Testis (tissue), 3 donors: ENCODE results near the gene EEF2K. TPM values are rescaled to one million over a fixed set of nuclear protein-coding genes. Genes with fewer than 3 reads are reported as not detected.

Experiments used
- DNase-seq: peaks from one replicate; pipeline ENCODE4 v3.0.0-alpha.2; 2019
- H3K27ac ChIP-seq, 2 donors: fragments of 200-600 bp; sonication (generic); one replicate each; pipeline ENCODE4 v1.5.1; 2019
- H3K27me3 ChIP-seq: fragments of 200-600 bp; sonication (generic); one replicate; pipeline ENCODE4 v1.5.1; 2019
- H3K36me3 ChIP-seq: fragments of 200-600 bp; sonication (generic); one replicate; pipeline ENCODE4 v1.5.1; 2017; ENCODE audit warnings: low read depth; ENCODE audit errors: missing control alignments
- H3K4me1 ChIP-seq: fragments of 200-600 bp; sonication (generic); one replicate; pipeline ENCODE4 v1.5.1; 2019
- H3K4me3 ChIP-seq, 2 donors: fragments of 200-600 bp; sonication (generic); one replicate each; pipeline ENCODE4 v1.5.1; 2017 to 2019
- H3K9me3 ChIP-seq: fragments of 200-600 bp; sonication (generic); one replicate; pipeline ENCODE4 v1.5.1; 2017
- POLR2A ChIP-seq: fragments of 450-650 bp; IDR thresholded peaks from one replicate; pipeline ENCODE4 v1.6.1; 2017; ENCODE audit warnings: antibody characterized with exemption, mild to moderate bottlenecking, moderate library complexity
- WGBS, 2 donors: methylation state at CpG; one replicate each; pipeline ENCODE4 v1.1.5; 2018; 5-methylcytosine and 5-hydroxymethylcytosine counted together
- intact Hi-C: fragments of 100-400 bp; cut with DNase I; formaldehyde crosslinking; loops from one replicate; pipeline ENCODE4 v1.15.1; 2023; ENCODE audit warnings: low total_unique reads
- polyA plus RNA-seq: library from polyadenylated mRNA; stranded (reverse); fragments of 350-450 nt; fragmentation: Illumina TruSeq; extraction: RNeasy Lipid Tissue Mini Kit (QIAGEN cat#74804); gene quantifications from one replicate; pipeline ENCODE4 v1.2.3, GENCODE V29; 2014; ENCODE audit warnings: low read depth, low replicate concordance; ENCODE audit not compliant: insufficient read depth
- total RNA-seq, 2 donors: library from RNA; depleted of rRNA; stranded (reverse); fragments of >200 nt; gene quantifications; one replicate each; pipeline ENCODE4 v1.2.3, GENCODE V29; 2016
- TF ChIP-seq, protein P1 (sequence below), 3 experiments: fragments of 450-650 bp in 2 of 3; fragments of 200-600 bp in 1 of 3; sonication (generic) in 1 of 3; IDR thresholded peaks; one replicate each; pipeline ENCODE4 v1.5.1; 2016 to 2019; ENCODE audit warnings: antibody characterized with exemption in 3 of 3, mild to moderate bottlenecking in 2 of 3, moderate library complexity in 1 of 3

EEF2K gene
- total and polyA plus RNA-seq, 3 donors from 2014 or later = 6.6 to 11.1 (median 10.2) TPM

DNA sequence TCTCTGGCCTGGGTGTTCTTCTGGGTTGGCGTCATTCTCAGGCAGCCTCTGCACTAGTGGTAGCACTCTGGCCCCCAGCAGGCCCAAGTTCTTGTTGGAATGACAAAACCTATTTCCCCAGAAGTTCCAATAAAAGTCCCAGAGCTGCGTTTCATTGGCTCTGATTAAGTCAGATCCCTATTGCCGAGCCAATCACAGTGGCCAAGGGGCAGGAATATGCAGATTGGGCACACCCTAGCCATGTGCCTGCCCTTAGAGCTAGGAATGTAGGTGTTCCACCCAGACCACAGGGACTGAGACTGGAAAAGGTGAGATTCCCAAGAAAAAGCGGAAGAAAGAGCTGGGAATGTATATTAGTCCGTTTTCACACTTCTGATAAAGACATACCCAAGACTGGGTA lies 46.2 kb downstream of the EEF2K start:
- intact Hi-C loops = no loop called here
- WGBS, 2 donors = 84 to 90% methylated on average over 5 of the region's 5 CpGs
- H3K36me3 ChIP-seq = no peaks in the 10 kb centered on the region

DNA sequence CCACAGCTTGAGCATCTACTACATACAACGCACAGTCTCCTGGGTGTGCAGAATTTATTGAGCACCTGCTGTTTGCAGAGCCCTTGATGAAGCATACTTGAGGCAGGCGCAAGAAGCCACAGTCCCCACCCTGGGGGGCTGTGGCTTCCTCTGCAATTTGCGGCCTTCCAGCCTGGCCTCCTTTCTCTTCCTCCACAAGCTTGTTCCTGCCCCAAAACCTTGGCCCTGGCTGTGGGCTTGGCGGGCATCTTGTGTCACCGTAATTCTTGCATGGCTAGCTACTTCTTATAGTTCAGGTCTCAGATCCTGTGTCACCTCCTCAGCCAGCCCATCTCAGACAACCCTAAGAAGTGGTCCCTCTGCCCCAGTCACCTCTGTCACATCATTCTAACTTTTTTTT lies 47.2 kb downstream of the EEF2K start:
- no peaks in the 10 kb centered on the region for H3K9me3 ChIP-seq
- no peak overlapping the region for H3K4me3 ChIP-seq
- 94 to 98% methylated on average over 5 of the region's 5 CpGs for WGBS, 2 donors
- H3K27ac ChIP-seq = no peak overlapping the region
- no peaks in the 10 kb centered on the region for H3K27me3 ChIP-seq
- intact Hi-C loops = no loop called here
- H3K36me3 ChIP-seq = no peaks in the 10 kb centered on the region
- DNase-seq = no peak
- no peaks in the 10 kb centered on the region for H3K4me1 ChIP-seq
- TF ChIP-seq POLR2A = no peak
- TF ChIP-seq, protein P1, sequence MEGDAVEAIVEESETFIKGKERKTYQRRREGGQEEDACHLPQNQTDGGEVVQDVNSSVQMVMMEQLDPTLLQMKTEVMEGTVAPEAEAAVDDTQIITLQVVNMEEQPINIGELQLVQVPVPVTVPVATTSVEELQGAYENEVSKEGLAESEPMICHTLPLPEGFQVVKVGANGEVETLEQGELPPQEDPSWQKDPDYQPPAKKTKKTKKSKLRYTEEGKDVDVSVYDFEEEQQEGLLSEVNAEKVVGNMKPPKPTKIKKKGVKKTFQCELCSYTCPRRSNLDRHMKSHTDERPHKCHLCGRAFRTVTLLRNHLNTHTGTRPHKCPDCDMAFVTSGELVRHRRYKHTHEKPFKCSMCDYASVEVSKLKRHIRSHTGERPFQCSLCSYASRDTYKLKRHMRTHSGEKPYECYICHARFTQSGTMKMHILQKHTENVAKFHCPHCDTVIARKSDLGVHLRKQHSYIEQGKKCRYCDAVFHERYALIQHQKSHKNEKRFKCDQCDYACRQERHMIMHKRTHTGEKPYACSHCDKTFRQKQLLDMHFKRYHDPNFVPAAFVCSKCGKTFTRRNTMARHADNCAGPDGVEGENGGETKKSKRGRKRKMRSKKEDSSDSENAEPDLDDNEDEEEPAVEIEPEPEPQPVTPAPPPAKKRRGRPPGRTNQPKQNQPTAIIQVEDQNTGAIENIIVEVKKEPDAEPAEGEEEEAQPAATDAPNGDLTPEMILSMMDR (IDR thresholded peaks at IDR 0.05) = no peak

More for the DNA sequence above, 46.2 kb downstream of the EEF2K start:
- Histone ChIP-seq H3K27me3 (no peaks in the 10 kb centered on the region), H3K4me1 (no peaks in the 10 kb centered on the region), H3K9me3 (no peaks in the 10 kb centered on the region), H3K27ac (no peak overlapping the region), H3K4me3 (no peak overlapping the region)
- no peak for DNase-seq
- TF ChIP-seq, protein P1 (IDR thresholded peaks at IDR 0.05) = no peak

DNA sequence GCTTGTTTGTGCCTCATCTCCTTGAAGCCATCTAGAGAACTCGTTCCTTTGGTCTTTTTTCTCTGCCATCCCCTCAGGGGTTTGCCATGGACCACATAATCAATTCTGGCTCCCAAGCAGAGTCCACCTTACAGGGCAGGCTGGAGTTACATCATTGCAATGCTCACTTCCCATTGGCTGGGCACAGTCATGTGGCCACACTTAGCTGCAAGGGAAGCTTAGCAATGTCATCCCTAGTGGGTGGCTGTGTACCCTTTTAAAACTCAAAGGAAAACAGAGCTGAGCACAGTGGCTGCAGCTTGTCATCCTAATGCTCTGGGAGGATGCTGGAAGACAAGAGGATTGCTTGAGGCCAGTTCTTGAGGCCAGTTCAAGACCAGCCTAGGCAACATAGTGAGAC lies 49.3 kb downstream of the EEF2K start:
- Histone ChIP-seq H3K9me3 (no peaks in the 10 kb centered on the region), H3K4me3 (no peak overlapping the region), H3K4me1 (no peaks in the 10 kb centered on the region), H3K27ac (no peak overlapping the region), H3K36me3 (no peaks in the 10 kb centered on the region), H3K27me3 (no peaks in the 10 kb centered on the region)
- WGBS, 2 donors = 80 to 100% methylated on average over 1 of the region's 1 CpG
- DNase-seq = no peak
- TF ChIP-seq, protein P1 (IDR thresholded peaks at IDR 0.05) = no peak
- no peak for TF ChIP-seq POLR2A
- intact Hi-C loops = no loop called here

DNA sequence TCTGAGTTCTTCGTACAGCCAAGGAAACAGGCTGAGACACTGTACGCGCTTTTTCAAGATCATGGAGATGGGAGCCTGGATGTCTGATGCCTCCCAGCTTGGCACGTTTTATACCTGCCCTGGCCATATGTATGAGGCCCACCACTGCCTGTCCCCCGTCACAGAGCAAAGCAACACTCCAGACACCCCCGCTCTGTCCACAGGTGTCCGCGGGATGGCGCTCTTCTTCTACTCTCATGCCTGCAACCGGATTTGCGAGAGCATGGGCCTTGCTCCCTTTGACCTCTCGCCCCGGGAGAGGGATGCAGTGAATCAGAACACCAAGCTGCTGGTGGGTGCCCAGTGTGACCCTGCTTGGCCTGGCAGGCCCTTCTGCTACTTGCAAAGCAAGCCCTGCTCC lies 51.4 kb downstream of the EEF2K start:
- intact Hi-C loops = no loop called here
- Histone ChIP-seq H3K9me3 (no peaks in the 10 kb centered on the region), H3K4me3 (no peak overlapping the region), H3K4me1 (no peaks in the 10 kb centered on the region), H3K36me3 (no peaks in the 10 kb centered on the region), H3K27ac (no peak overlapping the region), H3K27me3 (no peaks in the 10 kb centered on the region)
- TF ChIP-seq, protein P1 (IDR thresholded peaks at IDR 0.05) = no peak
- no peak for TF ChIP-seq POLR2A
- DNase-seq = no peak
- 97 to 100% methylated on average over 7 to 13 of the region's 13 CpGs for WGBS, 2 donors

DNA sequence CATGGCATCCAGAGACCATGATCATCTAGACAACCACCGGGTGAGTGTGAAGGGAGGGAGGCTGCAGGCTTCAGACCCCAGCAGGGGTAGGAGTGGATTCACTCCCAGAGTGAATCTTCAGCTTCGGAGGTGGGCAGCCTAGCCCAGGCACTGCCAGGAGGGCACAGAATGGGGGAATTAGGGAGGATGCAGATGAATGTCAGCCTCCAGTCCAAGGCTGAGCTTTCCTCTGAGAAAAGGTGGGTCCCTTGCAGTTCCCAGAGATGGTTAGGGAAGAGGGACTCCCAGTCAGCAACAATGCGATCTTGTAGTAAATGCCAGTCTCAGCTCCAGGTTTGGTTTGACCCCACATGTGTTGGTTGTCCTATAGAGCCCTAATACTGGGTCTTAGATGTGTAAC lies 54.4 kb downstream of the EEF2K start:
- no peak for DNase-seq
- H3K27ac ChIP-seq = no peak overlapping the region
- 95 to 100% methylated on average over 1 to 3 of the region's 3 CpGs for WGBS, 2 donors
- H3K9me3 ChIP-seq = no peaks in the 10 kb centered on the region
- TF ChIP-seq, protein P1 (IDR thresholded peaks at IDR 0.05) = no peak
- TF ChIP-seq POLR2A = no peak
- no peak overlapping the region for H3K4me3 ChIP-seq
- no peaks in the 10 kb centered on the region for H3K36me3 ChIP-seq
- no peaks in the 10 kb centered on the region for H3K4me1 ChIP-seq
- H3K27me3 ChIP-seq = no peaks in the 10 kb centered on the region
- intact Hi-C loops = no loop called here
